GM21381 (cell line): ENCODE measurements around the gene XRCC3.
"Not testable (repeated sequence)": the region's sequence is repeated elsewhere in the genome, so short reads cannot be mapped to it uniquely, and the experiment has no call there.

Source experiments
- ATAC-seq: cut with Tn5 transposase; IDR thresholded peaks from one replicate; pipeline ENCODE4 v1.9.1; 2021; ENCODE audit warnings: mild to moderate bottlenecking, moderate library complexity; ENCODE audit not compliant: unreplicated experiment

The XRCC3 gene

GRCh38 chr14:103675957-103676356, 39.3 kb downstream of the XRCC3 start:
- no peak for ATAC-seq

GRCh38 chr14:103671911-103672310, 43.3 kb downstream of the XRCC3 start:
- ATAC-seq: no peak

- no peak for ATAC-seq
Measured at GRCh38 chr14:103669370-103669769, 45.9 kb downstream of the XRCC3 start.

- no peak for ATAC-seq
Measured at GRCh38 chr14:103668117-103668516, 47.1 kb downstream of the XRCC3 start.

GRCh38 chr14:103667671-103668070, 47.6 kb downstream of the XRCC3 start:
- ATAC-seq: no peak

GRCh38 chr14:103663506-103663905, 51.7 kb downstream of the XRCC3 start:
- no peak for ATAC-seq

- no peak for ATAC-seq
Measured at GRCh38 chr14:103662591-103662990, 52.7 kb downstream of the XRCC3 start.

GRCh38 chr14:103662029-103662428, 53.2 kb downstream of the XRCC3 start:
- no peak for ATAC-seq

GRCh38 chr14:103659631-103660030, 55.6 kb downstream of the XRCC3 start:
- ATAC-seq: no peak

- no peak for ATAC-seq
Measured at GRCh38 chr14:103657471-103657870, 57.8 kb downstream of the XRCC3 start.

- no peak for ATAC-seq
Measured at GRCh38 chr14:103656756-103657133, 58.5 kb downstream of the XRCC3 start.

- ATAC-seq: no peak
Measured at GRCh38 chr14:103656031-103656755, 59.1 kb downstream of the XRCC3 start.

- no peak for ATAC-seq
Measured at GRCh38 chr14:103654619-103655018, 60.6 kb downstream of the XRCC3 start.

GRCh38 chr14:103653805-103654204, 61.4 kb downstream of the XRCC3 start:
- no peak for ATAC-seq

GRCh38 chr14:103653336-103653735, 61.9 kb downstream of the XRCC3 start:
- not testable (repeated sequence) for ATAC-seq

GRCh38 chr14:103652806-103653205, 62.4 kb downstream of the XRCC3 start:
- no peak for ATAC-seq

GRCh38 chr14:103651585-103651984, 63.7 kb downstream of the XRCC3 start:
- no peak for ATAC-seq

- ATAC-seq: no peak
Measured at GRCh38 chr14:103650213-103650612, 65.0 kb downstream of the XRCC3 start.

- ATAC-seq: no peak
Measured at GRCh38 chr14:103649001-103649400, 66.2 kb downstream of the XRCC3 start.
